CD4-positive, alpha-beta T cell treated with Interferon gamma for 1 hour (primary cell): ENCODE results near the gene MOAP1.

Experiments
- DNase-seq: peaks from one replicate; pipeline ENCODE4 v3.0.0-alpha.2; 2020

MOAP1 gene

DNA sequence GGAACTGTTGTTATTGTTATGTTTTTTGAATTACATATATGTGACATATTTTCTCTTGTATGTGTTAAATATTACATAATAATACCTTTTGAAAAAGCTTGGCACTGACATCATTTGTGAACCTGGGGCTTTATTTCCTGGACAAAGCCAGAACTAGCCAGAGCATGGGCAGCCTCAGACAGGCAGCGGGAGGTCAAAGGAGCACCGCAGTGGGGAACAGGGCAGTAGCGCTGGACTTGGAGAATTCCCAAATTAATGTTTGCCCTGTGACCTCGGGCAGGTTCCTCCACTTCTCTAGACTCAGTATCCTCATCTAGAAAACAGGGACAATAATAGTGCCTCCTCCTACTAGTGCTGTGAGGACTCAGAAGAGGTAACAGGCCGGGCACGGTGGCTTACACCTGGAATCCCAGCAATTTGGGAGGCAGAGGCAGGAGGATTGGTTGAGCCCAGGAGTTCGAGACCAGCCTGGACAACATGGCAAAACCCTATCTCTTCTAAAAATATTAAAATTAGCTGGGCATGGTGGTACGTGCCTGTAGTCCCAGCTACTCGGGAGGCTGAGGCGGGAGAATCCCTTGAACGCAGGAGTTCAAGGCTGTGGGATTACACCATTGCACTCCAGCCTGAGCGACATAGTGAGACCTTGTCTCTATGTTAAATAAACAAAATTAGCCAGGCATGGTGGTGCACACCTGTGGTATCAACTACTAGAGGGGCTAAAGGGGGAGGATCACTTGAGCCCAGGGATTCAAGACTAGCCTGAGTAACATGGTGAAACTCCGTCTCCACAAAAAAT, 41.6 kb downstream of the MOAP1 start:
- DNase-seq: no peak

DNA sequence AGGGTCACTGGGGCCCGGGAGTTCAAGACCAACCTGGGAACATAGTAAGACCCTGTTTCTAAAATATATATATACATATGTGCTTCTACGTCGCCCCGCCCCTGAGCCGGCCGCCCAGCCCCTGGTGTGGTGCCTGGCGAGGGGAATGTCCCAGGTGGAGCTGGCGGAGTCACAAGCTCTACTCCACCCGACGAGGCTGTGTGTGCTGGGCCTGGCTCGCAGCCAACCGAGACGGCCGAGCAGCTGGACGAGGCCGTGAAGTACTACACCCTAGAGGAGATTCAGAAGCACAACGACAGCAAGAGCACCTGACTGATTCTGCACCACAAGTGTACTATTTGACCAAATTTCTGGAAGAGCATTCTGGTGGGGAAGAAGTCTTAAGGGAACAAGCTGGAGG, 46.8 kb downstream of the MOAP1 start:
- no peak for DNase-seq

DNA sequence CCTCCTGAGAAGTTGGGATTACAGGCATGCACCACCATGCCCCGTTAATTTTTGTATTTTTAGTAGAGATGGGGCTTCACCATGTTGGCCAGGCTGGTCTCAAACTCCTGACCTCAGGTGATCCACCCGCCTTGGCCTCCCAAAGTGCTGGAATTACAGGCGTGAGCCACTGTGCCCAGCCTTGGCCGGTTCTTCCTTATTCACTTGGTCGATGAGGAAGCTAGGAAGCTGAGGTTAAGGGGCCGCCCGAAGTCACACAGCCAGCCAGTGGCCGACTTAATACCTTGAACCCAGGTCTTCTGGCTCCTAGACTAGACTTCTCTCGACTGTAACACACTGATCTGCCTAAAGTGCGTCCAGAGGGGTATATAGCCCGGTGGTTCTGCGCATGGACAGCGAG, 48.2 kb downstream of the MOAP1 start:
- DNase-seq: peak; percentile 3

DNA sequence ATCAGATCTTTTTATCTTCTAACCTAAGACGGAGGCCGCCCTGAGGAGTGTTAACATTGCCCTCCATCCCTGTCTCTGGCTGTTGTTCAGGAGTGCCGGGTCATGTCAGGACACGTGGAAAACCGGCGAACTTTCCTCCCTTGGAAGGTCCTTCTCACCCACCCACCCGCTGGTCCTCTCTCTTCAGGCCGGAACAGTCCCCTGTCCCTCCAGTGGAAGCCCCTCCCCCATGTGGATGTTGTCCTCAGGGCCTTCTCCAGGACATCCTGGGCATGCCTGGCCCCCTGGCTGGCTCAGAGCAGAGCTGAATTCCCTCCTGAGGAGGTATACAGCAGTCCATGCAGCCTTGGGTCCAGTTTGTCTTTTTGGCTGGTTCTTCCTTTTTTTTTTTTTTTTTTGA, 48.7 kb downstream of the MOAP1 start:
- DNase-seq: no peak

DNA sequence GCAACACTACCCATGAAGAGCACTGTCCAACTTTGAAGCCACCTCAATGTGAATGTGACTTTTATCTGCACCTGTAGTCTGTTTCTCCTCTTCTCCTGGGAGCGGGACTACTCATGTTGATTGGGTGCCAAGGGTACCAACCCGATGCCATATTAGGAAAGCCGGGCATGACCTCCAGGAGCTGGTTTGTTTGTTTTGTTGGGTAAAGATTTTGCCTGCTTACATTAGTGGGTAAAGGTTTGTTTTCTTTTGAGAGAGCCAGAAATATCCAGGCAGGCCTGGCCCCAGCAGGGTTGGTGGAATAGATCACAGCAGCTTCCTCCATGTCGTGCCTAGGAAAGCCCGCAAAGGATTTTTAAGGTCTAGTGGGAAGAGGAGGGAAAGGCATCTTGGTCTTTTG, 49.3 kb downstream of the MOAP1 start:
- DNase-seq: no peak

DNA sequence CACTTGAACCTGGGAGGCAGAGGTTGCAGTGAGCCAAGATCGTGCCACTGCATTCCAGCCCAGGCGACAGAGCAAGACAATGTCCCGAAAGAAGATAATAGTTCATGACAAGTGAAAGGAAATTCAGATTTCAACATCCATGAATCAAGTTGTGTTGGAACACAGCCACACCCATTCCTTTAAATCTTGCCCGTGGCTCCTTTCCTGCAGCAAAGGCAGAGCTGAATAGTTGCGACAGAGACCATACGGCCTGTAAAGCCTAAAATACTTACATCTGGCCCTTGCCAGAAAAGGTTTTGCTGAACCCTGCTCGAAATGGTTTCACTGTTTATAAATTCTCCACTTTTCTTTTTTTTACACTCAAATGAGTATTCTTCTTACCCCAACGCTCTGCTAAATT, 51.2 kb downstream of the MOAP1 start:
- DNase-seq: peak; percentile 17

DNA sequence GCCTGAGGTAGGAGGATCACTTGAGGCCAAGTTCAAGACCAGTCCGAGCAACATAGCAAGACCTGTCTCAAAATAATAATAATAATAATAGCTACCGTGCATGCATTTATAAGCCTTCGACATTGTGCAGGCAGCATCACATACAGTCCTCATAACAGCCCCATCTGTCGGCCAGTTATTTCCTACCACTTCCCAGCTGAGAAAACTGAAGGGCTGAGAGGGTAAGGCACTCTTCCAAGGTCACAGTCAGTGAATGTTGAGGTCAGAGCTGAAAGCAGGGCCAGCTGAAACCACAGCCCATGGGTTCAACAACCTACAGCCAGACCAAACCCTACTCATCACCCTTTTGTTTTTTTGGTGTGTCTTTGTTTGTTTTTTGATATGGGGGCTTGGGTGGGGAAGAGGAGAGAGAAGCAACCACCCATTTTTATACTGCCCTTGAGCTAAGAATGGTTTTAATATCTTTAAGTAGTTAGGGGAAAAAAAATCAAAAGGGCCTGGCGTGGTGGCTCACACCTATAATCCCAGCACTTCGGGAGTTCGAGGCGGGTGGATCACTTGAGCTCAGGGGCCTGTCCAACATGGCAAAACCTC, 52.1 kb downstream of the MOAP1 start:
- peak; percentile 17 for DNase-seq
